ENCODE data around the gene KRT2. TPM values are rescaled to one million over a fixed set of nuclear protein-coding genes. Genes with fewer than 3 reads are reported as not detected.

Gene KRT2
- total and polyA plus RNA-seq, 7 donors = not detected

- WGBS, 3 donors = 49 to 55% (median 50%) methylated on average over 6 of the region's 6 CpGs
- TF ChIP-seq CTCF (IDR thresholded peaks at IDR 0.05) = no peak
- Histone ChIP-seq H3K27me3 (ENCODE audit: insufficient read depth in 3 of 3, low read length in 2 of 3) (peaks cover 0 to 4% (median 0%) of the 10 kb centered on the region in 3 donors), H3K27ac (no peak overlapping the region), H3K4me1 (no peaks in the 10 kb centered on the region), H3K4me3 (no peak overlapping the region), H3K36me3 (ENCODE audit: insufficient read depth in 1 of 2, low read depth in 1 of 2) (no peaks in the 10 kb centered on the region), H3K9me3 (no peaks in the 10 kb centered on the region)
- DNase-seq (no peak), ATAC-seq (no peak)
- intact Hi-C loops (cut with DNase I) = no loop called here
These were observed 36.7 kb downstream of the KRT2 start for GRCh38 chr12:52615208-52615868.

- intact Hi-C loops (cut with DNase I) = no loop called here
- peaks cover 0 to 9% (median 0%) of the 10 kb centered on the region in 3 donors for H3K27me3 ChIP-seq (ENCODE audit: insufficient read depth in 3 of 3, low read length in 2 of 3)
- H3K9me3 ChIP-seq = no peaks in the 10 kb centered on the region
- H3K27ac ChIP-seq = no peak overlapping the region
- no peak for TF ChIP-seq CTCF (IDR thresholded peaks at IDR 0.05)
- WGBS, 3 donors = 80 to 87% (median 86%) methylated on average over 10 of the region's 10 CpGs
- H3K4me3 ChIP-seq = no peak overlapping the region
- DNase-seq = no peak
- no peak for ATAC-seq
- no peaks in the 10 kb centered on the region for H3K36me3 ChIP-seq (ENCODE audit: insufficient read depth in 1 of 2, low read depth in 1 of 2)
- H3K4me1 ChIP-seq = no peaks in the 10 kb centered on the region
These were observed 37.4 kb downstream of the KRT2 start for GRCh38 chr12:52614381-52615207.

- peaks cover 0 to 12% (median 0%) of the 10 kb centered on the region in 3 donors for H3K27me3 ChIP-seq (ENCODE audit: insufficient read depth in 3 of 3, low read length in 2 of 3)
- H3K4me1 ChIP-seq = no peaks in the 10 kb centered on the region
- WGBS, 3 donors = 92 to 95% (median 93%) methylated on average over 9 of the region's 9 CpGs
- no peaks in the 10 kb centered on the region for H3K9me3 ChIP-seq
- no peaks in the 10 kb centered on the region for H3K36me3 ChIP-seq (ENCODE audit: insufficient read depth in 1 of 2, low read depth in 1 of 2)
- intact Hi-C loops (cut with DNase I) = no loop called here
- no peak overlapping the region for H3K4me3 ChIP-seq
- DNase-seq (no peak), ATAC-seq (no peak)
- no peak overlapping the region for H3K27ac ChIP-seq
- no peak for TF ChIP-seq CTCF (IDR thresholded peaks at IDR 0.05)
These were observed 38.5 kb downstream of the KRT2 start for GRCh38 chr12:52613384-52614030.

- no peaks in the 10 kb centered on the region for H3K4me1 ChIP-seq
- no peak for ATAC-seq
- 88 to 92% (median 91%) methylated on average over 5 of the region's 5 CpGs for WGBS, 3 donors
- H3K36me3 ChIP-seq (ENCODE audit: insufficient read depth in 1 of 2, low read depth in 1 of 2) = no peaks in the 10 kb centered on the region
- no peak for TF ChIP-seq CTCF (IDR thresholded peaks at IDR 0.05)
- no peak overlapping the region for H3K27ac ChIP-seq
- intact Hi-C loops (cut with DNase I) = no loop called here
- H3K27me3 ChIP-seq (ENCODE audit: insufficient read depth in 3 of 3, low read length in 2 of 3) = peaks cover 0 to 16% (median 0%) of the 10 kb centered on the region in 3 donors
- no peak for DNase-seq
- no peaks in the 10 kb centered on the region for H3K9me3 ChIP-seq
- H3K4me3 ChIP-seq = no peak overlapping the region
These were observed 39.3 kb downstream of the KRT2 start for GRCh38 chr12:52612431-52613383.
